ENCODE measurements around the gene ELK4.

Gene ELK4

DNA sequence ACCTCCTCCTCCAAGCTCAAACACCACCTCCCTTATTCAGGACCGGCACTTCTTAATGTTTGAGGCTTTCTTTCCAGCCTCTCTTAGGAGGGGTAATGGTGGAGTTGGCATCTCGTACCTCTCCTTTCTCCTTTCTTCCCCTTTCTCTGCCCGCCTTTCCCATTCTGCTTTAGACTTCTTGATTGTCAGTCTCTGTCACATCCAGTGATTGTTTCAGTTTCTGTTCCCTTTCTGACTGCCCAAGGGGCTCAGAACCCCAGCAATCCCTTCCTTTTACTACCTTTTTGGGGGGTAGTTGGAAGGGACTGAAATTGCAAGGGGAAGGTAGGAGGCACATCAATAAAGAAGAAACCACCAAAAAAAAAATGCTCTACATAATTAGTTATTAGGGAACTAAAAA is 5.6 kb downstream of the ELK4 start:
- no peak for DNase-seq

DNA sequence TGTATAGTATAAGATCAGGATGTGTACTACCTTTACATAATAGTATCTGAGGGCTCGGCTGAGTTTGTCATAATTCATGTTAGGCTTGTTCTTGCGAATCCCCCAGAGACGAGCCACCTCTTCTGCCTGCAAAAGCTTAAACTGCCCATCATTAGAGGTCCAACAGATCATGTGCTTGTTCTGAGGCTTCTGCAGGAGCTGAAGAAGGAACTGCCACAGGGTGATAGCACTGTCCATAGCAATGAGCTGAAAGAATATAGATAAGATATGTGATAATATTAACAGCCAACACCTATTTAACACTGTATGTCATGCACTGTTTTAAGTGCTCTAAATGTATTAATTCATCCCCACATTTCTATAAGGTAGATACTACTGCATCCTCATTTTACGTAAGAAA is 8.2 kb downstream of the ELK4 start:
- DNase-seq: no peak

DNA sequence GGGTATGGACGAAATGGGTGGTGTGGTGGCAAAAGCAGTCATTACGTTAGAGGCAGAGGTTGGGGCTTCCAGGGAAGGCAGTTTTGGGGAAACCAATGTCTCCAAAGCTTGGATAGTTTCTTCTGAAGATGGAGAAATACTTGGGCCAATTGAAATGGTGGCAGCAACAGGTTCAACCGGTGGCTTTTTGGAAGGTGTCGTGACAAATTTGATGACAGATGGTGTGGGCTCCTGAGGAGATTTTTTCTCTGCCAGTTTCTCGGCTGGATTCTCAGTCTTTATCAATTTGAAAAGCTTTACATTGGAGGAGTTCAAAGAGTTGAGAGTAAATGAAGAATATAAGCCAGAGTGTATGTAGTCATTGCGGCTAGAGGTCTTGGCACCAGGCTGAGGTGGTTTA is 11.5 kb downstream of the ELK4 start:
- no peak for DNase-seq

DNA sequence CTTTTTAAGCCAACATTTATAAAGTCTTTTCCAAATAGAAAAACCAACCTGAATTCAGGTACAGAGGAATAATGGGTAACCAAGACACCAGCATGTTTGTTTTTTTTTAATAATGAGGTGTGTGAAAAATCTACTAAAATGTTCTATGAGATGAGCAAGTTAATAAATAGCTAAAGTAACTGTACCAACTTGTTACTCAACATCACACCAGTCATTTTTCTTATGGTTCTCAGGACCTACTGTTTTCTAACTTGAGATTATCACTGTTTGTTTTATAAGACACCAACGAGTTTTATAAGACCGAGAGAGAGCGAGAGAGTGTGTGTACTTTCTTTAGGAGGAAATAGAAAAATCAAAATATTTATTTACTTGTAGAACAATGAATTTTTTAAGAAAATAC is 12.4 kb downstream of the ELK4 start:
- DNase-seq: no peak

DNA sequence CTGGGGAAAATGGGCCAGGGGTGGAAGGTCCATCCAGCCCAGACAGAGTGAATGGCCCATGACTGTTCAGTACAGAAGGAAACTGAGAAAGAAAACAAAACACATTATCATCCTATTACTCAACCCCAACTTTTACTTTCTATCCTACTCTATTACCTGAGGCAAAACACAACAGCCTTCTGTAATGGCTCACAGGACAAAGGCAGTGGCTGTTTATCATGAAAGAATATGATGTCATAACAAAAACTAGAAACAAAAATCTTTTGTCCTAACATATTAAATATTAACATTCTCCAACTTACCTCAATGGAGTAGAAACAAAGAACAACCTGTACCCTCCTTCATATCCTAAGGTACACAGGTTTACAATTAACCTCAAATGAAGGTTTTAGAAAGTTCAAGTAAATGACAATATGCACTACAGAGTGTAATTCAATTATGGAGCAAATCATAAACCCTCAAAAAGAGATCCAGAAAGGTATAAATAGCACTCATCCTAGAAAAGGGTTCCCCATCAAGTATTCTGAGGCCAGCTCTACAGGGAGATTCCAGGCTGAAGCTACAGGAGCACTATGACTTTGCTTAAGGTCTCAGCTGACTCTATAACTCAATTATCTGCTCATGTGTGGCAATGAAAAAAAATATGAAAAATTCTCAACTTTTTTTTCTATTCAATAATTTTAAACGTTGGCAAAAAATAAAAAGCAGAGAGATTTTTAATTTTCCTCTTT is 15.1 kb downstream of the ELK4 start:
- DNase-seq: no peak

DNA sequence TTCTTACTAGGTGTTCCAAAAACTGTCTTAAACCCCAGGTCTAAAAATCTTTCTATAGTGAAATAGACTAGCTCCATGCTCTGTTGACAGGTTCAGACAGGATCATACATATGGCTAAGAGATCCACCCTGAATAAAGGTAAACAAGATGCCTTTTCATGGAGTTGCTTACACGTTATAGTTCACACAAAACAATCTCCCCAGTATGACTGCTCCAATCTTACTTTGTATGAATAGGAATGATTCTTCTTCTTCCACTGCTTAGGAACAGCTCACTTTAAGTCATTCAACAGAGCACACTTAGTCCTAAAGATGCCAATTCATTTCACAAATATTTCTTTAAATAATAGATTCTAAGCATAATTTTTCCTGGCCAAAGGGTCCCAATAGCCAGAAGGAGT is 16.0 kb downstream of the ELK4 start:
- no peak for DNase-seq

DNA sequence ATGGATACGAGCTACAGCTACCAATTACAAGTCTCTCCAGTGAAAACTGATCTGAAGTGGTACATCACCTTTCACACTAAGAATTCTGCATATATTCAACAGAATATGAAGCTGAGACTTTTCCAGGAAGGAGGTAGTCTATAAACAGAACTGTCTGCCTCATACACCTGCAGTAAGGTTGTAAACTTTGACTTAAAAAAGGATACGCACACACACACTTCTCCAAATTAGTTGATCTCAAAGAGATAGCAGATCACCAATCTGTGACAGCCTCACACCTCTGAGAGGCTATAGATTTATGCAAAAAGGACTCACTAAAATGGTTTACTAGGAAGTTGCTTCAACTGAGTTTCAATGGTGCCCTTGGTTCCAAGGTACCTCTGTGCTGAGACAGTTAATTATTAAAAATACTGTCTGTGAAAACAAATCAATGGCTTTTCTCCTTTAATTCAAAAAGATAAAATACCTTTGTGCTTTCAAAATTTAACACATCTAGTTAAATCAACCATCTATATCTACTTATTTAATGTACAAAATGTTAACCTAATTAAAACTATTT is 17.9 kb downstream of the ELK4 start:
- no peak for DNase-seq

DNA sequence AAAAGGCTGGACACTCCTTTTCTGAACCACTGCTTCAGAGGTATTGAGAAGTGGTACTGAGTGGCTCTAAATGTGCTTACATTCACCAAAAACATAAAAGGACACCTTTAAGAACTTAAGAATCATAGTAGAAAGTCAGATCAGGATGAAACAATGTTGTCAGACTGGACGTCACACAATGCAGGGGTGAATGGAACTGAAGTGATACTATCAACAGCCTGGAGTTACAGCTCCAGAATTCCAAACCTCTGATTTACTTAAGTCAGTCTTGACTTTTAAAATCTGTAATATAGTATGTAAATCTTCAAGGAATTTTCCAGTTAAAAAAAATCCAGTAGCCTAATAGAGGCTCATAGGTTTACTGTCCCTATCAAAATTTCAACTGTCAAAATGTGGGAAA is 19.3 kb downstream of the ELK4 start:
- no peak for DNase-seq

DNA sequence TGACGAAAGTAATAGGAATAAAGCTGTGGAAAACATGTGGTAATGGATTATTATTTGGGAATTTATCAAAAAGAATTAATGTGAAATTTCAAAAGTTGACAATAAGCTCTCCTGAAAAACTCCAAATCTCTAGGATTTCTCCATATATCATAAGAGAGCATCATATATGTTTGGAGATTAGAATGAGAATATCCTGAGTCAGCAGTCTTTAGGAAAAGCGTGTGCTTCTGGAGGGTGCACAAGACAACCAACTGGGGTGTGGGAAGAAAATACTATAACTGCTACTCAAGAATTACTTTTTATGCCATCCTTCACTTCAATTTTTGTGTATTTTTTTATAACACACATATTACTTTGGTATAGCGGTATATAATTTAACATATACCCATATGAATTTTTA is 19.7 kb downstream of the ELK4 start:
- DNase-seq: no peak

DNA sequence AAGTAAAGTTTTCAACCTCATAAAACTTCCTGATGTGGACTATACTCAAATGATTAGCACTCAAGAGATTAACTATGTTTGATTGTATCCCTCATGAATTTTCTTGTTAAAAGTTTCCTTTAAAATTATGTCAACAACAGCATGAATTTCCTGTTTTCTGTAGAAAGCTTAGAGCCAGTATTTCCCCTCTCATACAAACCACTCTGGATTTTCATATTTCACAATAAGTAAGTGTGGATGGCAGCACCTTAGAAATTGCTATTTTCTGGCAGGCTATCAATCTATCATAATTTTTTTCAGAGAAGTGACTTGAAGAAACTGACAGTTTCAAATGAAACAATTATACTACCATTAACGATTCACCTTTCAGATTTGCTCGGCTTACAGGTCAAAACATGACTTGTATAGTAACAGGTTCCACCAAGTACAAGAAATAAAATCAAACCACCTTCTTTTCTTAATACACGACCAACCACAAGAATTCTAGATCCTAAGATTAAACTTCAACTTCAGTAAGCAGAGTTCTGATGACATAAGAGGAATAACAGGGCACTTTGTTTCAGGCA is 20.8 kb downstream of the ELK4 start:
- DNase-seq: no peak

DNA sequence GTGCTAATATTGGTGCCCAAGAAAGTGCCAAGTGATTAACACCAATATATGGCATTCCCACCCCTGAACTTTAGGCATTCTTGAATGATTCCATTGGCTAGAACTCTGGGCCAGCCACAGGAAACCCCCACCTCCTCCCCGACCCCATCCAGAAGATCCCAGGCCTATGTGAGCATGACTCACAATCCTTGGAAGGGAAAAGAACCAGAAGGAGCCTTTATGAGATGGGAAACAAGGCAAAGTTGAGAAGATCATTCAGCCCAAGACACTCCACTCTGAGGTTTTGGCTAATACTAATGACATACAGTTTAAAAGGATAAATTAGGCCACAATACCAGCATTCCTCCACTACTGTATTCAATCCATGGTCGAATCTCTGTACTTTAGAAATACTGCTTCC is 21.8 kb downstream of the ELK4 start:
- no peak for DNase-seq

DNA sequence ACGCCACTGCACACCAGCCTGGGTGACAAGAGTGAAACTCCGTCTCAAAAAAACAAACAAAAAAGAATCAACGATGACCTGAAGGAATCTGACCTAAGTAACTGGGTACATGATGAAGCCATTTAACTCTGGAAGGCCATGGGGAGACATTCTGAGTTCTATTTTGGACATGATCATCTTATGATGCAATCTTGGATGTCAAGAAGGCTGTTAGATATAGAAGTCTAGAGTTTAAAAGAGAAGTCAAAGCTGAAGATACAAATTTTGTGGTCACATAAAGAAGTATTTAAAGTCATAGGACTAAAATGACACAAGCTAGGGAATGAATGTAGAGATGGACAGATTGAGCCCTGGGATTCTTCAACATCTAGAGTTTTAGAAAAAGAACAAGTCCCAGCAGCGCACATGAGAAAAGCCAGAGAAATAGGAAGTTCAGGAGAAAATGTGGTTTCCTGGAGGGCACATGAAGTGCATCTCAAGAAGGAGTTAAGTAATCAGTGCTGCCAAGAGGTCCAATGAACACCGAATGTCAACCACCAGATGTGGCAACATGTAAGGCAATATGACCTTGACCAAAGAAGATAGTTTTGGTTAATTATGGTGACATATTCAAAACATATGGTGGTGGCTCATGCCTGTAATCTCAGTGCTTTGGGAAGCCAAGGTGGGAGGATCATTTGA is 26.8 kb downstream of the ELK4 start:
- DNase-seq: no peak

DNA sequence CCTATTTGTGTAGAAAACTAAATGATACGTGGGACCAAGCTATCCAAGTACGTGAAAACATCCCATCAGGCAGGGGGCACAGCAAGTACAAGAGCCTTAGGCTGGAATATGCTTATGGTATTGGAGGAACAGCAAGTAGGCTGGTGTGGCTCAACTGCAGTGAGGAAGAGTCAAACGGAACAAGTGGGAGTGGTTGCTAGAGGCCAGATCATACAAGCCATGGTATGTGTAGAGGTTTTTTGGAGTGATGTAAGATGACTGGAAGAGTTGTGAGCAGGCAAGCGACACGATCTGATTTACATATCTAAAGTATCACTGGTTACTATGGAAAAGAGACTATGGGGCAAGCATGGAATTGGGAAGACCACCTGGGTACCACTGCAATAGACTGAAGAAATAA is 27.8 kb downstream of the ELK4 start:
- DNase-seq: no peak

DNA sequence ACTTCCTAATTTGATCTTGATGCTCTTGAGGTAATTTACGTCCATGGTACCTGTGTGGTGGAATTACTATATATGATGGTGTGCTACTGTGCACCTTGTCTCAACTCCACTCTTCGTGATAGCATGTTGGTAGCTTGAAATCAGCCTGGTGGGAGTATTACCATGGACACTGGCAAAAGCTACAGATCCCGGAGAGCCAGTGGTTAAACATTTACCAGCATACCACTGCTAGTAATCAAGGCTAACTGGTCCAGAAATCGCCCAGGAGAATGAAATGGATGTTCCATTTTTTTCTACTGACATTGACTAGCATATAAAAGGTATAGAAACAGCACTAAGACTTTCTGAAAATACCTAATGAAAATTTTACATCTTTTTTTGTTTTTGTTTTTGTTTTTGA is 30.6 kb downstream of the ELK4 start:
- DNase-seq: no peak

DNA sequence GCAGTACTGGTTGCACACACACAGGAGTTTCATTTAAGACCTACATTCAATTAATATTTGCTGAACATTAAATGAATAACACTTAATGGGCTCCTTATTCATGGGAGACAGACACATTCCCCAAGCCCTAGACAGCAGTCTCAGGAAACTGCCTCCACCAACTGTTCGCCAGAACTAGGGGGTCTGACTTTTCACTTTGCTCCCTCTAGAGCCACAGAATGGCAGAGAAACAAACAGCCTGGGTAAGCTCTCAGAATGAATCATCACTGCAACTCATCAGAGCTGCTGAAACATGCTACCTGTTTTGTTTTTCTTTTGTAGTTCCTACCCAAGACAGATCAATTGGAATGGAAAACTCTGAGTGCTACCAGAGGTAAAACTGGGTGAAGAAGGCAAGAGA is 31.7 kb downstream of the ELK4 start:
- DNase-seq: no peak

DNA sequence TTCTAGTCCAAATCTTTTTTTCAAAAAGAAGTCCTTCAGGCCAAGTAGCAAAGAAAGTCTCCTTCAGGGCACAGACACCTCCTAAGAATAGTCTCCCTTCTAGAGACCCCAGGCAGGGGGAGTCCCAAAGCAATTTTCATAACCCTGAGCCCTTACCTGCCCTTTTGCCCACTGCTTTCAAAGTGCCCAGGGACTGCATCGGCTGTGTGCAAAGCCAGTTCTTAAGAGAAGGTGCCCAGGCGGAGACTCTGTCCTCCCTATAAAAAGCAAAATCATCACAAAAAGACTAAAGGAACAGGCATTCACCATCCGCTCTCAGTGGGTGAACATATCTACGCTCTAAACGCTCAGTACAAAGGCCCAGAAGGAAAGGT is 32.2 kb downstream of the ELK4 start:
- no peak for DNase-seq

DNA sequence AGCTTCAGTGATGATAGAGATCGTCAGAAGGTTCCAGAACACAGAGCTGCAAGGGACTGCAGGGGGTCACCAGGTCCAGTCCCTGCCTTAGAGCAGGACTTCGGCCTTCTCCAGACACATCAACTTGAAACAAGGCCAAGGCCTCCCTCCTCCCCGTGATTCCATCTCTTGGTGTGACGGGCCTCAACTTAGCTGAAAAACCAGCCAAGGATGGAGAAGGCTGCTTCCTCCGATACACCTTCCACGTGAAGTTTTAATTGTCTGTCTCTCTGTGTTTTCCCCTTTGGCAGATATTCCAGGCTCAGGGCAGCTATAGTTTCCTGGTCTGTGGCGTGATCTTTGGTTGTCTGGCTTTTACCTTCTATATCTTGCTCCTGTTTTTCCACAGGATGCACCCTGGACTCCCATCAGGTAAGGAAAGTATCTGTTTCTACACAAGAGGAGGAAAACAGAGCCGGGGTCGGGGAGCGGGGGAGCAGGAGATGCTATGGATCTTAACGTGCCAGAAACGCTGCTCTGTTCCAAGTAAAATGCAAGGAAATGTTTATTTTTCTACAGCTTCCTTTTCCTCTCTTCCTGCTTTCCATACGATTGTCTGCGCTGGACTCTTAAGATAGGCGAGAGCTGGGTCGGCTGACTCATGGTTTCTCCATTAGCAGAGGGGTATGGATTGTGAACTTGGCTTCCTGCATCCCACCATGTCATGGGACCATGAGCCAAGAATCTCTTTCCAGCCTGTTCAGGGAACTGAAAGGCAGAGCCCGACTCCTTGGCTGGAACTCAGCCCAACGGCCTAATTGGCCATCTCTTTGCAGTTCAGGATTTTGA is 32.8 kb downstream of the ELK4 start:
- DNase-seq: no peak

DNA sequence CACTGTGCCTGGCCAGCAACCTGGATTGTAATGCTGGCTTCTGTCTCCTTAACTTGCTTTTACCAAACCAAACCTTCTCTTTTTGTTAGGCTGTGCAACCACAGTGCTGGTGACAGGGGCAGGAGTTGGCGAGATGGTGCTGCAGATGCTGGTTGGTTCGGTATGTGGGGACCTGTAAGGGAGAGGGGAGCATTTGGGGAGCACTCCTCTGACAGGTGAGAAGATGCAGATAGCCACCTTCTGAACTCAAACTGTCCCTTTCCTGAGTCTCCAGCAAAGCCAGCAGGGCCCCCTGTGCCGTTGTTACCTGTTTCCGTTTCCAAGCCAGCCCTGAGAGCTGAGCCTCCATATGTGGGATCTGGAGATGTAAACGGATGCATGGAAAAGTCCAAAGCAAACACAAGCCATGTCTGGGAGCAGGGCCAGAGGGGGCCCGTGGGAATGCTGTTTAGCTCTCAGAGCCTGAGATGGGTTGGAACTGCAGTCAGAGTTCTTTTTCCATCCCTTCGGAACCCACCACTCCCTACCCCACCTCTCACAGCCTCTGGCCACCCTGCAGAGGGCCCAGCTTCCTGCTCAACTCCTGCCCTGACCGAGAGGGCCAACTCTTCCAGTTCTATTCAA is 34.0 kb downstream of the ELK4 start:
- DNase-seq: no peak

DNA sequence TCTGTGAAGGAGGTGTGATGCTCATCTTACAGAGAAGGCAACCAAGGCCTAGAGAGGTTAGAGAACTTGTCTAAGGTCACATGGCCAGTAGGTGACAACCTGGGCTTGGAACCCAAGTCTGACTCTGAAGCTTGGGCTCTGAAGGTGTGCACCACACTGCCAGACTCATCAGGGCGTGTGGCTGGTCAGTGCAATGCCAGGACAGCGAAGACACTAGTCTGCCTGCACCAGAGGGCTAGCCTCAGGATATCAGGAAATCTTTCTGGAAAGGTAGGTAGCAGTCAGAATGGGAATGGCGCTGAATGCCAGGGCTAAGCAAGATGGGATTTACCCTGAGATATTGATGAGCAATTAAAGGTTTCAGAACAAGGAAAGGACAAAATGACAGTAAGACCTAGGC is 34.9 kb downstream of the ELK4 start:
- no peak for DNase-seq

DNA sequence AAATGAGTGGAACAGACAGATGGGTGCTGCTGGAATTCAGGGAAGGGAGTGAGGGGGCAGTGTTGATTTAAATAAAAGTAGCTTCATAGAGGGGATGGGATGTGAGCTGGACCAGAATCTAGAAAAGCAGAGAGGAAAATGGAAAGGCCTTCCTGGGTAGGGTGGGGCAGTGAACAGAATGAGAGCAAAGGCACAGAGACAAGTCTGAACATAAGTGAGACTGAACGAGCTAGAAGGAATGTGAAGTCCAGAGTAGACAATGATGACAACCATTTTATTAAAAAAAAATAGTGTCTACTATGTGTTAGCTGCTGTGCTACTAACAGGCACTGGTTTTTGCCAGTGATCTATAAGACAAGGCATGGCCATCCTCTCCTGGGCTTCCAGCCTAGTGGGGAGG is 36.0 kb downstream of the ELK4 start:
- no peak for DNase-seq

DNA sequence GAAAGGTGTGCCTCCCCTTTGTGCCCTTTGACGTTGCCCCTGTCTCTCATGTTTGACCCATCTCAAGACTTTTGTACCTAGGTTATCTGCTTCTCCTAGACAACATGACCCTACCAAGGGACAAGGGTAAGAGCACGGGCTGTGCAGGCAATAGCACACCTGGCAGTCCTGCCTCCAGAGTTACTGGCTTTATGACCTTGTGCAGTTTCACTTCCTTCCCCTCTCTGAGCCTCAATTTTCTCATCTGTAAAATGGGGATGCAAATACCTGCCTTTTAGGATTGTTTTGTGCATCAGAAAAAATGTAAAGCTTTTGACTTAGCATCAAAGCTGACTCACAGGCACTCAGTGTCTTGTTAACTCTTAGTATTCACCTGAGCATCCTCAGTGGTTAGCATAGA is 36.4 kb downstream of the ELK4 start:
- DNase-seq: no peak

DNA sequence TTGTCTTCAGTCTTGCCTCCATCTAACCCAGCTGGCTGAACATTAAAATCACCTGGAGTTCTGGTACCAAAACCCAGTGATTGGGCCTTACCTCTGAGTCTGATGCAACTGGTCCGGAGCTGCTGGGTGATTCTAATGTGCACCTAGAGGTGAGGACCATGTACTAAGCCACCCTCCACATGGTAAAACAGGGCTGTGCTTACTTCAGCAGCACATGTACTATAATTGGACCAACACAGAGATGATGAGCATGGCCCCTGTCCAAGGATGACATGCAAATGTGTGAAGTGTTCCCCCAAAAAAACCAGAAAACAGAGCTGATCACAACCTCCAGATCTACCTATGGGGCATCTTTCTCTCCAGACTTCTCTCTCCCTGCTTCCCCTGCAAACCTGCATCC is 37.0 kb downstream of the ELK4 start:
- no peak for DNase-seq

DNA sequence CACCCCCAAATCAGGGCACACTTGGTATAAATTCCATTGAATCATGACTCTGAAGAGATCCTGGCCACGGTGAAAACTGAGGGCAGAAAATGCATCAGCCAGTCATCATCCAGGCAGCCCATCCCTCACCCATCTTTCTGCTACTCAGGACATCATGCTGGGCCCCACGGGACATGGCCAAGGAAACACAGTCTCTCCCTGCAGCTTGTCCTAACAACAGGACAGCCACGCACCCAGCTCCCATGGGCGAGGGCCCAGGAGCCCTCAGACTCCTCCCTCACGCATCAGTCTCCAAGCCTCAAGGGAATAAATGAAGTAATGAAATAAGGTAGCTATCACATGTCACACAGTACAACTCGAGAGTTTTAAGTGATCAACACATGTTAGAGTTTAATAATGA is 37.8 kb downstream of the ELK4 start:
- DNase-seq: no peak

Data from NCI-H345 (cell line).